HG03045 (cell line): ENCODE data around the gene PPP1R37.

Source experiments
- ATAC-seq: cut with Tn5 transposase; IDR thresholded peaks from one replicate; pipeline ENCODE4 v1.9.1; 2021; ENCODE audit warnings: mild to moderate bottlenecking, moderate library complexity; ENCODE audit not compliant: unreplicated experiment

The PPP1R37 gene

GRCh38 chr19:45186509-45187334 is 93.7 kb downstream of the PPP1R37 start:
- ATAC-seq = no peak

DNA sequence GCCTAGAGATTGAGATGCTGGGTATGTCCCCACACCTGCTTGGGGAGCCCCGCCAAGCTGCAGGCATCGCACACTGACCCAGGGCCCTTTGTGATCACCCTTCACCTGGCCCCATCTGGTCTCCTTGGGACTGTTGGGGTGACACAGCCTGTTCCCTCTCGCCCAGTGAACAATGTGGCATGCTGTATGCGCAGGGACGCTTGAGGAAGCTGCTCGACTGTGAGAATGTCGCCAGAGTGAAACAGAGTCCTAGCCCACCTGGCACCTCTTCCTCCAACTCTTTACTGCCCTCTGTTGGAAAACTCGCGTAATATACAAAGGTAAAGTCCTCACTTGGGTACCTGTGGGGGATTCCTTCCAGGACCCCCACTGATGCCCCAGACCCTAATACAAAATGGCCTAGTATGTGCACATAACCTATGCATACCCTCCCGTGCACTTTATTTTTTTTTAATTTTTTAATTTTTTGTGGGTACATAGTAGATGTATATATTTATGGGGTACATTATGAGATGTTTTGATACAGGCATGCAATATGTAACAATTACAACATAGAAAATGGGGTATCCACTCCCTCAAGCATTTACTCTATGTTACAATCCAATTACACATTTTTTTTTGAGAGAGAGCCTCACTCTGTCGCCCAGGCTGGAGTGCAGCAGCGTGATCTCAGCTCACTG is 94.6 kb downstream of the PPP1R37 start:
- no peak for ATAC-seq

GRCh38 chr19:45189971-45190370 is 97.0 kb downstream of the PPP1R37 start:
- ATAC-seq = no peak

DNA sequence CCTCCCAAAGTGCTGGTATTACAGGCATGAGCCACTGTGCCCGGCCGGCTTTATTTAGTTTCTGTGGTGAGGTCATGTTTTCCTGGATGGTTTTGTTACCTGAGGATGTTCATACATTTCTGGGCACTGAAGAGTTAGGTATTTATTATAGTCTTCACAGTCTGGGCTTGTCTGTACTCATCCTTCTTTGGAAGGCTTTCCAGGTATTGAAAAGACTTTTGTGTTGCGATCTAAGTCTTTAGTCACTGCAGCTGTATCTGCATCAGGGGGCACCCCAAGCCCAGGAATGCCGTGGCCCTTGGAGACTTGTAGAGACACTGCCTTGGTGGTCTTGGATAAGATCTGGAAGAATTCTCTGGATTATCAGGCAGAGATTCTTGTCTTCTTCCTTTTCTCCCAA is 98.4 kb downstream of the PPP1R37 start:
- no peak for ATAC-seq

DNA sequence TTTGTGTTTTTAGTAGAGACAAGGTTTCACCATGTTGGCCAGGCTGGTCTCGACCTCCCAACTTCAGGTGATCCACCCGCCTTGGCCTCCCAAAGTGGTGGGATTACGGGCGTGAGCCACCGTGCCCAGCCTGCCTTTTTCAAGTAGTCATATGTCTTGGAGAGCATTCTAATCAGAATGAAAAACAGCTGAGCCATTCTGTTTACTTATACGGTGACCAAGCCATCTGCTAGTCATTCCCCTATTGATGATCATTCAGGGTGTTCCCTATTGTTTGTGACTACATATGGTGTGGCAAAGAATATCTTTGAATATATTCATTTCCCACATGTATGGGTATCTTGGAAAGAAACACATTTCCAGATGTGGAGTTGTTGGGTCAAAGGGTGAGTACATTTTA is 102.8 kb downstream of the PPP1R37 start:
- no peak for ATAC-seq
